Cortex of kidney (tissue), 1 donor: ENCODE measurements around the gene CMIP.
"Not testable (repeated sequence)": the region's sequence is repeated elsewhere in the genome, so short reads cannot be mapped to it uniquely, and the experiment has no call there.

Experiments
- DNase-seq: peaks from one replicate; lab custom pipeline; 2025; lab: John Stamatoyannopoulos, UW

Gene CMIP

GRCh38 chr16:81444448-81445121 is at the start of gene CMIP:
Gene CMIP (plus strand): TSS chr16:81444808.
- DNase-seq: peak; percentile 71

- DNase-seq: no peak
These were observed 49.5 kb upstream of the CMIP start for GRCh38 chr16:81394966-81395655.

GRCh38 chr16:81397058-81397878 is 47.3 kb upstream of the CMIP start:
- no peak for DNase-seq

GRCh38 chr16:81397879-81398520 is 46.6 kb upstream of the CMIP start:
- DNase-seq: no peak

GRCh38 chr16:81399909-81400308 is 44.7 kb upstream of the CMIP start:
- no peak for DNase-seq

DNA sequence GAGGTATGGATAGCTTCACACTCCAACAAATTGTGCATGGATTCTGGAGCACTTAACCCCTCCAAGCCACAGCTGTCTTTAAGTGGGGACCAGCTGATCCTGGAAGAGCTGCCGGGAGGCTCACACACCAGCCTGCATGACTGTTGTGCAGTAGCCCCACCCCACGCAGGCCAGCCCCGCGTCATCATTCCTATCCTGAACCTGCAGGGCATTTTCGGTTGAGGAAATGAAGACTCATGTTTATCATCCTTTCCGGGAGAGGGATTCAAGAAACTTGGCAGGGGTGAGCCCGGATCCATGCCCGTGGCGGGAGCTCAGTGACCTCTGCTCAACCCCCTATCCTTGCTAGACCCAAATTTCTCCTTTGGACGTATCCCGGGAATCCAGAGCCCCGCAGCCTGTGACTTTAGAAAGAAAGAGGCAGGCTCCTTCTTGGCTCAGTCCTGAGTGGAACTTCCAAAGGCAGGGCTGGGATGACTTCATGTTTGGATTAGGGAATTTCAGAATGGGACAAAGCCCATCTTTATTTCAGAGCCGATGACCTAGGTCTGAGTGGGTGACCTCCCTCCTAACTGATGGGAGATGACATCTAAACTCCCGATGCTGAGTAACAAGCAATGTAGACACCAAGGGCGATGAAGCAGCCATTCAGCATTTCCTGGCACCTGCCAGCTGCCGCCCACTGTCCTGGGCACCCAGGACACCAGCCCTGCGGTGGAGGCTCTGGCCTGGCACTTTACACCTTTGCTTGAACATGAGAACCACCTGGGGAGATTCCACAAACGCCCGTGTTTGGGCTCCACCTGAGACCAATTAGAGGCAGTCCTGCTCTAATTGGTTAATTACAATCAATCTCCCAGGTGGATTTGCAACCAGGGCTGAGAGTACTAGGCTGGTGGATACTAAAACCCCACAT is 43.3 kb upstream of the CMIP start:
- DNase-seq: no peak

GRCh38 chr16:81403208-81403600 is 41.4 kb upstream of the CMIP start:
- no peak for DNase-seq

- no peak for DNase-seq
These were observed 40.8 kb upstream of the CMIP start for GRCh38 chr16:81403601-81404391.

DNA sequence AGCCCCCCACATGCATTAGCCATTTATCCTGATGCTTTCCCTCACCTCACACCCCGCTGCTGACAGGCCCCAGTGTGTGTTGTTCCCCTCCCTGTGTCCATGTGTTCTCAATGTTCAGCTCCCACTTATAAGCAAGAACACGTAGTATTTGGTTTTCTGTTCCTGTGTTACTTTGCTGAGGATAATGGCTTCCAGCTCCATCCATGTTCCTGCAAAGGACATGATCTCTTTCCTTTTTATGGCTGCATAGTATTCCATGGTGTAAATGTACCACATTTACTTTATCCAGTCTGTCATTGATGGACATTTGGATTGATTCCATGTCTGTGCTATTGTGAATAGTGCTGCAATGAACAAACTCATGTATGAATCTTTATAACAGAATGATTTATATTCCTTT is 39.6 kb upstream of the CMIP start:
- not testable (repeated sequence) for DNase-seq

DNA sequence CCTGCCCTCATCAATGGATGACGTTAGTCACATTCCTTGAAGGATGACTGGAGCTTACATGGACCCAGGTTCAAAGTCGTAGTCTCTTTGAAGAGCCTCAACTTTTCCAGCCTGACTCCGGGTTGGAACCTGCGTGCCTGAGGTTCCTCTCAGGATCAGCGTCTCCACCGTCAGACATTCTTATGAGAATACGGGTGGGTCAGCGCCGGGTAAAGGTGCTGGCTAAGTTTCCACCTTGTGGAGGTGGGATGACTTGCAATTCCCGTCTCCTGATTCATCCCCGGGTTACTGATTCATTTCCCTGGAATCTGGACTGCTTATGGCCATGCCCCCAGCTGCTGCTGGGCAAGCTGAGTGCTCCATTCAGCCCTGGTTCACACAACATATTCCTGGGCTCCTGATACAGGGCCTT is 38.9 kb upstream of the CMIP start:
- no peak for DNase-seq

DNA sequence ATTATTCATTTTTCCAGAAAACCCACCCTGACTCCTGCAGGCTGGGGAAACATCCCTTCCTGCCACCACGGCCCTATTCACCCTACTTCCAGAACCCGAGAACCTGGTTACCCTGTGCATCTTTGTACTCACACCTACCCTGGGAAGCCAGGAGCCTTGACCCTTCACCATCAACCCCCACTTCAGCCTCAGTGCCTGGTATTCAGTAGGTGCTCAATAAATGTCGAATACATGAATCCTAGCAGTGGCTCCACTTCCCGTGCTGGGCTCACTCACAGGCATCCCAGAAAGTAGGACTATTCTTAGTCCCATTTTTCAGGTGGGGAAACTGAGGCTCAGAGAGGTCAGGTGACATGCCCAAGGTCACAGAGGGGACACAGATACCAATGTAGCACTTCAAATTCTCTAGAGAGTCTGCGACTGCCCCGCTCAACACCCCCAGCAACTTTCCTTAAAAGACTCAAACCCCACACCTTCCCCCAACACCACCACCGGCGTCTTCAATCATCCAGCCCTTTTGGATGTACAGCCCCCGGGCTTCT is 36.1 kb upstream of the CMIP start:
- DNase-seq: no peak

DNA sequence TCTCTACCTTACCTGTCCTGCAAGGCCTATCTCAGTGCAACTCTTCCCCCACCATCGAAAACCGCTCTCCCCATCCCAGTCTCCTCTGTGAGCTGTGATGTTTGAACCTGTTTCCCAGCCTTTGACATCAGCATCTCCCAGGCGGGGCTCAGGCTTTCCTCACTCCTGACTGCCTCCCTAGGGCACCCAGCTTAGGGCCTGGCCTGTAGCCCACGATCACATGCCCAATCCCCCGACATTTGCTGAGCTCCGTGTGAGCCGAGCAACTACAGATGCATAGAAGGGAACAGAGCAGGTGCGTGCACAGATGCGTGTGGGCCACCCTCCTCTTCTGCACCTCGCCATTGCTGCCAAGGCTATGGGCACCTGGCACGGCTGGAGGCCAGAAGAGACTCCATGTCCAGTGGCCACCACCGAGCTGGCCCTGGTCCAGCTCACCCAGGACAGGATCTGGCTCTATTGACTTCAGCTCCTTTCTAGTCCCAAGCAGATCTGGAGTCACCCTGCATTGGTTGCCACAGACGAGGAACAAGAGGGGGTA is 35.5 kb upstream of the CMIP start:
- DNase-seq: no peak

DNA sequence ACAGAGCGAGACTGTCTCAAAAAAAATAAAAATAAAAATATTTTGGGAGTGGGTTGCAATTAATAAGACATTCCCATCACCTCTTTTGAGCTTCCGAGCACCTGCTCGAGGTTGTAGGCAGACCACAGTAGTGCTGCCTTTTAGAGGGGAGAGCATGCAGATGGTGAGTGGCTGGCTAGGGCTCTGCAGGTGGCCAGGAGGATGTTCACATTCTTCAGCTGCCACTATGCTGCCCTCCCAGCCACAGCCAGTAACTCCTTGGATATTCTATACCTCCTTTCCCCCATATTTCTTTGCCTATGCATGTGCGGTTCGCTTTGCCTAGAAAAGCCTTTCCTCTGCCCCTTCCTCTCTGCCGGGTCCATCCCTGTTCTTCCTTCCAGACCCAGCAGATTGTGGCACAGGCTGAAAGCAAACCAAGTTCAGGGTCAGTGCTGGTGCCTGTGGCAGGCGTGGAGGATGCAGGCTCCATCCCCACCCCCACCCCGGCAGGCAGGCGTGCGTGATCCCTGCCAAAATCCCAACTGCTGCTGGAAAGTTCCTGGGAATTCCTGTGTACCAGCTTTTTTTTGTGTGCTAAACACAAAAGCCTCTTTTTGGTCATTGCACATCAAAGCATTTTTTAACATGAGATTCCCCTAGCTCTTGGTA is 33.8 kb upstream of the CMIP start:
- no peak for DNase-seq

- DNase-seq: no peak
These were observed 31.2 kb upstream of the CMIP start for GRCh38 chr16:81413245-81413990.

GRCh38 chr16:81415751-81416150 is 28.9 kb upstream of the CMIP start:
- no peak for DNase-seq

GRCh38 chr16:81416749-81417148 is 27.9 kb upstream of the CMIP start:
- DNase-seq: no peak

GRCh38 chr16:81417210-81417609 is 27.4 kb upstream of the CMIP start:
- DNase-seq: no peak

DNA sequence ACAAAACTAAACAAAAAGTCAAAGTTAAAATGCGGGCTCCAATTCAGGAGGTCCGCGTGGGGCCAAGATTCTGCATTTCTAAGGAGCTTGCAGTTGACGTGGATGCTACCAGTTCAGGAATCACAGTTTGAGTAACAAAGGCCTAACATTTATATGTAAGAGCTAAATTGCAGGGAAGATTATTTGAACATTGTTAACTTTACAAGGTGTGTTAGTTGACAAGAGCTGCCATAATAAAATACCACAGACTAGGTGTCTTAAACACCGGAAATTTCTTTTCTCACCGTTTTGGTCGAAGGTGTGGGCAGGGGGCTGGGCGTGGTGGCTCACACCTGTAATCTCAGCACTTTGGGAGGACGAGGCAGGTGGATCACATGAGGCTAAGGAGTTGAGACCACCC is 24.8 kb upstream of the CMIP start:
- no peak for DNase-seq

- DNase-seq: no peak
These were observed 23.5 kb upstream of the CMIP start for GRCh38 chr16:81421126-81421525.
